H9 (cell line): Measurements from ENCODE around the gene KRT28. TPM values are rescaled to one million over a fixed set of nuclear protein-coding genes. Genes with fewer than 3 reads are reported as not detected.

ENCODE experiments used
- DNase-seq: peaks from one replicate; pipeline ENCODE4 v3.0.0-alpha.2; 2017
- H2AFZ ChIP-seq: one replicate; pipeline ENCODE4 v1.6.1; 2013; ENCODE audit warnings: mild to moderate bottlenecking, low read length, control low read depth, moderate library complexity
- H2AK5ac ChIP-seq: 2 replicates; pipeline ENCODE4 v1.6.1; 2013; ENCODE audit warnings: low read length, control low read depth, mixed read lengths; ENCODE audit not compliant: insufficient read length
- H2BK120ac ChIP-seq: one replicate; pipeline ENCODE4 v1.6.1; 2013; ENCODE audit warnings: low read depth, mild to moderate bottlenecking, low read length, control low read depth, inconsistent platforms; ENCODE audit not compliant: poor library complexity, severe bottlenecking
- H2BK12ac ChIP-seq: 2 replicates; pipeline ENCODE4 v1.6.1; 2013; ENCODE audit warnings: low read length, control low read depth, mixed read lengths, low read depth; ENCODE audit not compliant: insufficient read length
- H2BK15ac ChIP-seq: 2 replicates; pipeline ENCODE4 v1.6.1; 2013; ENCODE audit warnings: low read depth, low read length, control low read depth
- H2BK20ac ChIP-seq: one replicate; pipeline ENCODE4 v1.6.1; 2013; ENCODE audit warnings: low read depth, mild to moderate bottlenecking, low read length, control low read depth, inconsistent platforms; ENCODE audit not compliant: poor library complexity, severe bottlenecking
- H2BK5ac ChIP-seq: 2 replicates; pipeline ENCODE4 v1.6.1; 2013; ENCODE audit warnings: low read length, control low read depth, mixed read lengths; ENCODE audit not compliant: insufficient read length
- H3K14ac ChIP-seq: 2 replicates; pipeline ENCODE4 v1.6.1; 2013; ENCODE audit warnings: low read length, control low read depth; ENCODE audit not compliant: insufficient read depth
- H3K18ac ChIP-seq: 2 replicates; pipeline ENCODE4 v1.6.1; 2013; ENCODE audit warnings: low read depth, mild to moderate bottlenecking, mixed read lengths, low read length, control low read depth; ENCODE audit not compliant: insufficient read length
- H3K23ac ChIP-seq: 2 replicates; pipeline ENCODE4 v1.6.1; 2013; ENCODE audit warnings: low read length, control low read depth, mixed read lengths, low read depth; ENCODE audit not compliant: insufficient read length
- H3K23me2 ChIP-seq: 2 replicates; pipeline ENCODE4 v1.6.1; 2013; ENCODE audit warnings: low read depth, mild to moderate bottlenecking, mixed read lengths, low read length, control low read depth; ENCODE audit not compliant: insufficient read length, poor library complexity, severe bottlenecking
- H3K27ac ChIP-seq: 2 replicates; pipeline ENCODE4 v1.5.1; 2013; ENCODE audit warnings: low read length, control low read depth, mixed read lengths, low read depth; ENCODE audit not compliant: insufficient read length
- H3K27me3 ChIP-seq: 2 replicates; pipeline ENCODE4 v1.6.1; 2013; ENCODE audit warnings: low read length, control low read depth, inconsistent platforms; ENCODE audit not compliant: insufficient read depth
- H3K4ac ChIP-seq: 2 replicates; pipeline ENCODE4 v1.6.1; 2013; ENCODE audit warnings: low read depth, mild to moderate bottlenecking, control low read depth, inconsistent platforms, low read length, moderate library complexity
- H3K4me1 ChIP-seq: 2 replicates; pipeline ENCODE4 v1.6.1; 2013; ENCODE audit warnings: low read length, control low read depth, inconsistent platforms; ENCODE audit not compliant: insufficient read depth
- H3K4me2 ChIP-seq: 2 replicates; pipeline ENCODE4 v1.6.1; 2013; ENCODE audit warnings: low read length, control low read depth, mixed read lengths; ENCODE audit not compliant: insufficient read length, insufficient read depth
- H3K56ac ChIP-seq: 2 replicates; pipeline ENCODE4 v1.6.1; 2013; ENCODE audit warnings: low read depth, mild to moderate bottlenecking, mixed read lengths, low read length, control low read depth; ENCODE audit not compliant: insufficient read length
- H3K79me1 ChIP-seq: 2 replicates; pipeline ENCODE4 v1.6.1; 2013; ENCODE audit warnings: low read depth, mild to moderate bottlenecking, moderate library complexity, low read length, control low read depth, inconsistent platforms; ENCODE audit not compliant: insufficient read depth, poor library complexity, severe bottlenecking
- H3K79me2 ChIP-seq: 2 replicates; pipeline ENCODE4 v1.6.1; 2013; ENCODE audit warnings: low read length, control low read depth, inconsistent platforms; ENCODE audit not compliant: insufficient read depth
- H3K9ac ChIP-seq: 2 replicates; pipeline ENCODE4 v1.6.1; 2013; ENCODE audit warnings: low read length, control low read depth, mixed read lengths; ENCODE audit not compliant: insufficient read length; ENCODE audit errors: extremely low read depth
- H3K9me3 ChIP-seq: one replicate; pipeline ENCODE4 v1.6.1; 2013; ENCODE audit warnings: low read depth, low read length, inconsistent platforms; ENCODE audit not compliant: control insufficient read depth
- H3T11ph ChIP-seq: one replicate; pipeline ENCODE4 v1.6.1; 2013; ENCODE audit warnings: mild to moderate bottlenecking, low read length, control low read depth, inconsistent platforms
- H4K20me1 ChIP-seq: one replicate; pipeline ENCODE4 v1.6.1; 2013; ENCODE audit not compliant: control insufficient read depth, insufficient read length, insufficient read depth
- H4K5ac ChIP-seq: 2 replicates; pipeline ENCODE4 v1.6.1; 2013; ENCODE audit warnings: low read depth, mild to moderate bottlenecking, mixed read lengths, low read length, control low read depth; ENCODE audit not compliant: insufficient read length
- H4K8ac ChIP-seq: replicated peaks from 2 replicates; pipeline ENCODE4 v1.6.1; 2013; ENCODE audit warnings: low read length, control low read depth, mixed read lengths, low read depth; ENCODE audit not compliant: insufficient read length
- H4K91ac ChIP-seq: 2 replicates; pipeline ENCODE4 v1.6.1; 2013; ENCODE audit warnings: low read depth, mild to moderate bottlenecking, moderate library complexity, mixed read lengths, low read length, control low read depth; ENCODE audit not compliant: insufficient read length
- H3K27ac Mint-ChIP-seq, 3 experiments: 2 replicates in 2 of 3; 3 replicates in 1 of 3; pipeline ENCODE4 v1.8.0; 2020 to 2021; ENCODE audit warnings: mixed read lengths in 3 of 3, mild to moderate bottlenecking in 1 of 3, moderate library complexity in 1 of 3
- H3K27me3 Mint-ChIP-seq: 2 replicates; pipeline ENCODE4 v1.8.0; 2021; ENCODE audit warnings: low read depth, mild to moderate bottlenecking, moderate library complexity, mixed read lengths
- H3K36me3 Mint-ChIP-seq, 3 experiments: 2 replicates in 2 of 3; 3 replicates in 1 of 3; pipeline ENCODE4 v1.8.0; 2020 to 2021; ENCODE audit warnings: low read depth in 3 of 3, mixed read lengths in 3 of 3; ENCODE audit not compliant: insufficient read depth in 1 of 3
- H3K4me1 Mint-ChIP-seq, 2 experiments: 2 replicates each; pipeline ENCODE4 v1.8.0; 2020; ENCODE audit warnings: mixed read lengths in 2 of 2
- H3K4me3 Mint-ChIP-seq, 2 experiments: 2 replicates in 1 of 2; 3 replicates in 1 of 2; pipeline ENCODE4 v1.8.0; 2020 to 2021; ENCODE audit warnings: mild to moderate bottlenecking in 2 of 2, mixed read lengths in 2 of 2, moderate library complexity in 1 of 2
- H3K9me3 Mint-ChIP-seq, 2 experiments: 2 replicates in 1 of 2; 3 replicates in 1 of 2; pipeline ENCODE4 v1.8.0; 2020; ENCODE audit warnings: mild to moderate bottlenecking in 2 of 2, mixed read lengths in 2 of 2, moderate library complexity in 1 of 2
- WGBS: extraction: QIAGEN DNeasy Blood & Tissue Kit; methylation state at CpG from one replicate; pipeline ENCODE4 v1.1.7; 2013; ENCODE audit warnings: missing lambda C conversion rate, low lambda C conversion rate, mixed read lengths; ENCODE audit not compliant: insufficient read length; ENCODE audit errors: extremely low coverage; 5-methylcytosine and 5-hydroxymethylcytosine counted together
- total RNA-seq: library from RNA; stranded (reverse); gene quantifications from 2 replicates; pipeline ENCODE4 v1.2.1, GENCODE V29; 2021
- TF ChIP-seq, protein P1 (sequence below): fragments of 200-600 bp; sonication (generic); conservative IDR thresholded peaks from 3 replicates; pipeline ENCODE4 v1.8.0; 2021; ENCODE audit warnings: antibody characterized with exemption, mild to moderate bottlenecking

The KRT28 gene
- total RNA-seq, 1 experiment from 2014 or later: not detected

DNA sequence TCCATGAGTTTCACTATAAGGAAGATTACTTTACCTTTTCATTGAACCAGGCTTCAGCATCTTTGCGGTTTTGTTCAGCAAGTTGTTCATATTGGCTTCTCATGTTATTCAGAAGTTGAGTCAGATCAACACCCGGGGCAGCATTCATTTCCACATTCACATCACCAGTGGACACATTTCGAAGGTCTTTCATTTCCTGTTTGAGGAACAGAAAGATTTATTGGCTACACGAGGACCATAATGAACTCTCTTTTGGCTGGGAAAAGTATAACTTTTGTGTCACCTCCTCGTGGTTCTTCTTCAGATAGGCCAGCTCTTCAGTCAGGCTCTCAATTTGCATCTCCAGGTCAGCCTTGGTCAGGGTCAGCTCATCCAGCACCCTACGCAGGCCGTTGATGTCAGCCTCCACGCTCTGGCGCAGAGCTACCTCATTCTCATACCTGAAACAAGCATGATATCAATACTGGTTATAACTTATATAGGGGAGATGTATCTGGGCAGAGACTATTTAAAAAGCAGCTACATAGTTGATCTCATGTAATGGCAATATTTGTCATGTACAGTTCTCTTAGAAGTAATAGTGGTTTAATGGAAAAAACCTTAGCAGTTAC is 20.6 kb upstream of the KRT28 start:
- H3T11ph ChIP-seq: no peak overlapping the region
- H3K4ac ChIP-seq: no peak overlapping the region
- H4K91ac ChIP-seq: no peak overlapping the region
- TF ChIP-seq, protein P1, sequence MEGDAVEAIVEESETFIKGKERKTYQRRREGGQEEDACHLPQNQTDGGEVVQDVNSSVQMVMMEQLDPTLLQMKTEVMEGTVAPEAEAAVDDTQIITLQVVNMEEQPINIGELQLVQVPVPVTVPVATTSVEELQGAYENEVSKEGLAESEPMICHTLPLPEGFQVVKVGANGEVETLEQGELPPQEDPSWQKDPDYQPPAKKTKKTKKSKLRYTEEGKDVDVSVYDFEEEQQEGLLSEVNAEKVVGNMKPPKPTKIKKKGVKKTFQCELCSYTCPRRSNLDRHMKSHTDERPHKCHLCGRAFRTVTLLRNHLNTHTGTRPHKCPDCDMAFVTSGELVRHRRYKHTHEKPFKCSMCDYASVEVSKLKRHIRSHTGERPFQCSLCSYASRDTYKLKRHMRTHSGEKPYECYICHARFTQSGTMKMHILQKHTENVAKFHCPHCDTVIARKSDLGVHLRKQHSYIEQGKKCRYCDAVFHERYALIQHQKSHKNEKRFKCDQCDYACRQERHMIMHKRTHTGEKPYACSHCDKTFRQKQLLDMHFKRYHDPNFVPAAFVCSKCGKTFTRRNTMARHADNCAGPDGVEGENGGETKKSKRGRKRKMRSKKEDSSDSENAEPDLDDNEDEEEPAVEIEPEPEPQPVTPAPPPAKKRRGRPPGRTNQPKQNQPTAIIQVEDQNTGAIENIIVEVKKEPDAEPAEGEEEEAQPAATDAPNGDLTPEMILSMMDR: no peak
- no peak overlapping the region for H2BK120ac ChIP-seq
- no peak overlapping the region for H2BK12ac ChIP-seq
- H3K79me2 ChIP-seq: no peaks in the 10 kb centered on the region
- no peak overlapping the region for H3K27ac ChIP-seq
- no peak overlapping the region for H2AFZ ChIP-seq
- no peak overlapping the region for H3K18ac ChIP-seq
- peaks cover 3% of the 10 kb centered on the region for H3K23me2 ChIP-seq
- Mint-ChIP-seq H3K4me3 (peak overlapping the region in 1 of 2 experiments; percentile 43; a peak in 2 of 5 replicates), H3K36me3 (peaks cover 0 to 13% (median 10%) of the 10 kb centered on the region in 3 experiments; a peak in 5 of 7 replicates), H3K9me3 (no peaks in the 10 kb centered on the region), H3K27me3 (peaks cover 75% of the 10 kb centered on the region), H3K27ac (no peak overlapping the region), H3K4me1 (peaks cover 0 to 8% of the 10 kb centered on the region in 2 experiments; a peak in 1 of 4 replicates)
- no peaks in the 10 kb centered on the region for H3K79me1 ChIP-seq
- no peak overlapping the region for H3K4me2 ChIP-seq
- WGBS: no CpG with 5 or more reads among the region's 9 CpGs
- H4K20me1 ChIP-seq: no peaks in the 10 kb centered on the region
- H2AK5ac ChIP-seq: no peak overlapping the region
- H2BK5ac ChIP-seq: no peak overlapping the region
- H3K9me3 ChIP-seq: no peaks in the 10 kb centered on the region
- H3K56ac ChIP-seq: no peak overlapping the region
- H2BK15ac ChIP-seq: no peak overlapping the region
- no peak overlapping the region for H4K5ac ChIP-seq
- H3K23ac ChIP-seq: no peak overlapping the region
- no peak overlapping the region for H2BK20ac ChIP-seq
- no peaks in the 10 kb centered on the region for H3K27me3 ChIP-seq
- no peak for DNase-seq
- no peaks in the 10 kb centered on the region for H3K4me1 ChIP-seq
- H3K14ac ChIP-seq: no peak overlapping the region
- H3K9ac ChIP-seq: no peak overlapping the region
- H4K8ac ChIP-seq: no peak overlapping the region
